Skeletal muscle satellite cell (primary cell): ENCODE data around the gene CDRT15.

Experiments used
- H3K27me3 ChIP-seq: 2 replicates; pipeline ENCODE4 v1.7.0; 2013; ENCODE audit warnings: low read length; ENCODE audit not compliant: control insufficient read depth, insufficient read depth
- H3K36me3 ChIP-seq: 2 replicates; pipeline ENCODE4 v1.7.0; 2013; ENCODE audit warnings: mild to moderate bottlenecking, control low read depth, low read length; ENCODE audit not compliant: insufficient read depth
- H3K4me1 ChIP-seq: 2 replicates; pipeline ENCODE4 v1.7.0; 2013; ENCODE audit warnings: low read length; ENCODE audit not compliant: control insufficient read depth, insufficient read depth
- H3K4me2 ChIP-seq: 2 replicates; pipeline ENCODE4 v1.7.0; 2013; ENCODE audit warnings: mild to moderate bottlenecking, low read length
- H3K4me3 ChIP-seq: 2 replicates; pipeline ENCODE4 v1.7.0; 2013; ENCODE audit warnings: low read length
- H3K9ac ChIP-seq: 2 replicates; pipeline ENCODE4 v1.7.0; 2013; ENCODE audit warnings: mild to moderate bottlenecking, low read depth, low read length, moderate library complexity
- H3K9me3 ChIP-seq: replicated peaks from 2 replicates; pipeline ENCODE4 v1.7.0; 2013; ENCODE audit warnings: mild to moderate bottlenecking, control low read depth, low read length

Gene CDRT15

DNA sequence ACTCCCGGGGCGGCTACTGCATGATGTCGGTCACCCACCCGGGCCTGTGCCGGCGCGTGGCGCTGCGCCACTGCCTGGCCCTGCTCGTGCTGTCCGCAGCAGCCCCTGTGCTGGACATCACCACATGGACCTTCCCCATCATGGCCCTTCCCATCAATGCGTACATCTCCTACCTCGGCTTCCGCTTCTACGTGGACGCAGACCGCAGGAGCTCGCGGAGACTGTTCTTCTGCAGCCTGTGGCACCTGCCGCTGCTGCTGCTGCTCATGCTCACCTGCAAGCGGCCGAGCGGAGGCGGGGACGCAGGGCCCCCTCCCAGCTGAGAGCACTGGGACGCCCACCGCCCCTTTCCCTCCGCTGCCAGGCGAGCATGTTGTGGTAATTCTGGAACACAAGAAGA lies 29.8 kb downstream of the CDRT15 start:
- Histone ChIP-seq H3K4me1 (no peaks in the 10 kb centered on the region), H3K36me3 (peaks cover 3% of the 10 kb centered on the region), H3K4me3 (no peak overlapping the region), H3K27me3 (no peaks in the 10 kb centered on the region), H3K4me2 (no peak overlapping the region), H3K9ac (no peak overlapping the region), H3K9me3 (no peaks in the 10 kb centered on the region)

- peaks cover 3% of the 10 kb centered on the region for H3K36me3 ChIP-seq
- no peaks in the 10 kb centered on the region for H3K27me3 ChIP-seq
- H3K4me2 ChIP-seq, result no peak overlapping the region
- no peaks in the 10 kb centered on the region for H3K9me3 ChIP-seq
- H3K4me3 ChIP-seq, result no peak overlapping the region
- no peaks in the 10 kb centered on the region for H3K4me1 ChIP-seq
- H3K9ac ChIP-seq, result no peak overlapping the region
Observed at GRCh38 chr17:14205992-14206461, 30.6 kb downstream of the CDRT15 start.

DNA sequence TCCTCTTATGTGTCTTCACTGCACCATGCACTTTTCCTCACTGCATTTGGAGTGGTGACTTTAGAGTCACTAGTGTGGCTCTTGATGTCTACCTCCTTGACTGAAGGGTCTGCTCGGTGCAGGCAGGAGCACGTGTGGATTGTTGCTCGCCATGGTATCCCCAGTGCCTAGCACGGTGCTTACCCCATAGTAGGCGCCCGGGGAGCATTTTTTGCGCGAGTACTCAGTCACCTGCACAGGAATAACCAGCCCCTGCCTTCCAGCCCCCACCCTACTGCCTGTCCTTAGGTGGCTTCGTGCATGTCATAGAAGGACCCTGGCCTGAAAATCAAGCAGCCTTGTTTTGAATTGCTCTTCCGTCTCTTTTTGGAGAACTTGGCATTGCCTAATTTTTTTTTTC lies 31.3 kb downstream of the CDRT15 start:
- no peaks in the 10 kb centered on the region for H3K4me1 ChIP-seq
- H3K9ac ChIP-seq, result no peak overlapping the region
- H3K27me3 ChIP-seq, result no peaks in the 10 kb centered on the region
- H3K9me3 ChIP-seq, result no peaks in the 10 kb centered on the region
- peaks cover 3% of the 10 kb centered on the region for H3K36me3 ChIP-seq
- H3K4me2 ChIP-seq, result no peak overlapping the region
- H3K4me3 ChIP-seq, result no peak overlapping the region

DNA sequence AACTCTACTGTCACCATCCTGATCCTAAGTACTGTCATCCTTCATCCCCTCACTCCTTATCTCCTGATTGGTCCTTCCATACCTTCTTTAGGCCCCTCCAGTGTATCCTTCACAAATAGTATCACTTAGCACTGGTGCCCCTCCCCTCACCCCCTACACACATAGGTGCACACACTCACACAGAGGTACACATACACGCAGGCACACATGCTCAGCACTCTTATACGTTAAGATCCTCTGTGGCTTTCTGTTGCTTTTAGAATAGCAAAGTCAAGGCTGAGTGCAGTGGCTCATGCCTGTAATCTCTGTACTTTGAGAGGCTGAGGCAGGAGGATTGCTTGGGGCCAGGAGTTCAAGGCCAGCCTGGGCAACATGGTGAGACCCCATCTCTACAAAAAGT lies 32.1 kb downstream of the CDRT15 start:
- H3K9me3 ChIP-seq, result no peaks in the 10 kb centered on the region
- H3K4me1 ChIP-seq, result no peaks in the 10 kb centered on the region
- no peak overlapping the region for H3K4me2 ChIP-seq
- no peak overlapping the region for H3K9ac ChIP-seq
- peaks cover 3% of the 10 kb centered on the region for H3K36me3 ChIP-seq
- no peaks in the 10 kb centered on the region for H3K27me3 ChIP-seq
- no peak overlapping the region for H3K4me3 ChIP-seq

DNA sequence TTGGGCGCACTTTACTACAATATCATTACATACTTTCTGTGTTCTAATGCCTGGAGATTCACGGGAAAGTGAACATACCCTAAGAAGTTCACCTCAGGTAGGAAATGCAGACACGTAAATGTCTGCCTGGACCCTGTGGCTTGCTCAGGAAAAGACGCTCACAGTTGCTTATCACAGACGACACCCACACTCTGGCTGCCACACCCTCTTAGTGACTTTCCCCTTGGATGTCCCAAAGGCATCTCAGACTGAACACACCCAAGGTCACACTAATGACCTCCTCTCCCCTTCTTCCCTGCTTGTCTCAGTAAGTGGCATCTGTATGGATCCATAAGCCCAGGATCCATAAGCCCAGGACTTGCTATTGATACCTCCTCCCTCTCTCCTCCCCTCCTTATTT lies 32.6 kb downstream of the CDRT15 start:
- Histone ChIP-seq H3K4me3 (no peak overlapping the region), H3K9me3 (no peaks in the 10 kb centered on the region), H3K9ac (no peak overlapping the region), H3K4me2 (no peak overlapping the region), H3K36me3 (peaks cover 4% of the 10 kb centered on the region), H3K27me3 (no peaks in the 10 kb centered on the region), H3K4me1 (no peaks in the 10 kb centered on the region)

DNA sequence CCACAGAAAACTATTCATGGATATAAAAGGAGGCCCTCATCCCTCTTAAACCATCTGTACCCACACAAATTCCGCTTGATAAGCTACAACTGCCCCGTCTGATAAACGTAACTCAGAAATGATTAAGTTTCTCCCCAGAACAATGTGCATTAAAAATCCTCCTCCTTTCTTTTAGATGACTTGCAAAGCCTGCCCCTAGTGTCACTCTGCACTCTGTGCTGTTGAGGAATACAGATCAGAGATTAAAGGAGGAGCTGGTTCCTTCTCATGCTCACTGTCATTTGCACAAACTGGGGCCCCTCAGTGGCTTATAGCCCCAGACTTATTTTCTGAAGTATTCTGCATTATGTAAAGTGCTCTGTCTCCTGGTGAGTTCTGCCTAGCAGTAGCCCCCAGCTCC lies 33.3 kb downstream of the CDRT15 start:
- Histone ChIP-seq H3K36me3 (peaks cover 4% of the 10 kb centered on the region), H3K4me3 (no peak overlapping the region), H3K9ac (no peak overlapping the region), H3K27me3 (no peaks in the 10 kb centered on the region), H3K4me1 (no peaks in the 10 kb centered on the region), H3K9me3 (no peaks in the 10 kb centered on the region), H3K4me2 (no peak overlapping the region)

DNA sequence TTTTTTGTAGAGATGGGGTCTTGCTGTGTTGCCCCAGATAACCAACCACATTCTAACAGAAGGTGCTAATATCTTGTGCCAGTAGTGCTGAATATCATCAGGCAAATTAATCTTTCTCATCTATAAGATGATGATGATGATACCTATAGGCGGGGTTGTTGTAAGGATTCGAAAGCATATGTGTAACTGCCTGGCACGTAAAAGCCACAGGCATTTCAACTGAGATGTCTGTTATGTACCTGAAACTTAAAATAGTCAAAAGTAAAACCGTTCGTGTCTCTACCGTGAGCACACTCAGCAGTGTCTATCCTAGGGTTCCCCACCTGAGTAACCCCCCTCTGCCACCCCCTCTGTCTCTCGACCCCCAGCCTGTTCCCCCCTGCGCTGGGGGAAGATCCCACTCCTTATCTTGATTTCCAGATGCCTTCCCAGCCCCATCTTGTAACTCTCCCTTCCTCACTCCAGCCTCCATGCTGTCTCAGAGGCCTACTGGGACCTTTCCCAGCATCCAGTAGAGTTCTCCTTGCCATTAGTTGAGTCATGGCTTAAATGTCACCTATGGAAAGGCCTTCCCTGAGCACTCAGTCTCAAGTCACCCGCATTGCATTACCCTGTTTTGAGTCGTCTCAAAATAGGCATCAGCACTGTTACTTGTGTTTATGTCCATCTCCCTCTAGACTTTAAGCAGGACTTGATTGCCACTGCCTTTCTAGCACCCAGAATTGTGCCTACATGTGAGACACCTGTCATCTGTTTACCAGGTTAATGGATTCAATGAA lies 34.1 kb downstream of the CDRT15 start:
- H3K9ac ChIP-seq, result no peak overlapping the region
- no peaks in the 10 kb centered on the region for H3K4me1 ChIP-seq
- no peak overlapping the region for H3K4me3 ChIP-seq
- H3K4me2 ChIP-seq, result no peak overlapping the region
- H3K9me3 ChIP-seq, result no peaks in the 10 kb centered on the region
- H3K36me3 ChIP-seq, result peaks cover 4% of the 10 kb centered on the region
- no peaks in the 10 kb centered on the region for H3K27me3 ChIP-seq

DNA sequence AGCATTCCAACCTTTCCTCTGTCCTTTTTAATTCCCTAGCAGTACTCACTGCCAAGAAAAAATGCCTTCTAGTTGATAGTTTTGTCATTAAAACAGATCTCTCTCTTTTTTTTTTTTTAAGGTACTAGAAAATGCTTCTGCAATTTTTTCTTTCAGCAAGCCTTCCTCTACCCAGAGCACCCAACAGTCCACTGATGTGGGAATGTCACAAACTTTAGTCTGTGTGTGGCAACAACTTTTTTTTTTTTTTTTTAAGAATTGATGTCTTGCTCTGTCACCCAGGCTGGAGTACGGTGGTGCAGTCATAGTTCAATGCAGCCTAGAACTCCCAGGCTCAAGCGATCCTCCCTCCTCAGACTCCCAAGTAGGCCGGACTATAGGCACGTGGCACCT lies 34.7 kb downstream of the CDRT15 start:
- Histone ChIP-seq H3K9ac (no peak overlapping the region), H3K27me3 (no peaks in the 10 kb centered on the region), H3K9me3 (no peaks in the 10 kb centered on the region), H3K4me2 (no peak overlapping the region), H3K4me3 (no peak overlapping the region), H3K36me3 (peaks cover 4% of the 10 kb centered on the region), H3K4me1 (no peaks in the 10 kb centered on the region)

GRCh38 chr17:14201021-14201987 lies 35.4 kb downstream of the CDRT15 start:
- H3K9ac ChIP-seq, result no peak overlapping the region
- no peaks in the 10 kb centered on the region for H3K4me1 ChIP-seq
- H3K9me3 ChIP-seq, result no peaks in the 10 kb centered on the region
- peaks cover 4% of the 10 kb centered on the region for H3K36me3 ChIP-seq
- H3K27me3 ChIP-seq, result no peaks in the 10 kb centered on the region
- no peak overlapping the region for H3K4me2 ChIP-seq
- H3K4me3 ChIP-seq, result no peak overlapping the region

- Histone ChIP-seq H3K9me3 (no peaks in the 10 kb centered on the region), H3K27me3 (no peaks in the 10 kb centered on the region), H3K4me3 (no peak overlapping the region), H3K4me2 (no peak overlapping the region), H3K4me1 (no peaks in the 10 kb centered on the region), H3K36me3 (peaks cover 4% of the 10 kb centered on the region), H3K9ac (no peak overlapping the region)
Observed at GRCh38 chr17:14200354-14200753, 36.3 kb downstream of the CDRT15 start.

GRCh38 chr17:14199601-14200000 lies 37.1 kb downstream of the CDRT15 start:
- no peaks in the 10 kb centered on the region for H3K27me3 ChIP-seq
- no peak overlapping the region for H3K4me2 ChIP-seq
- H3K4me3 ChIP-seq, result no peak overlapping the region
- no peak overlapping the region for H3K9ac ChIP-seq
- H3K9me3 ChIP-seq, result no peaks in the 10 kb centered on the region
- H3K36me3 ChIP-seq, result peaks cover 4% of the 10 kb centered on the region
- no peaks in the 10 kb centered on the region for H3K4me1 ChIP-seq
